Stomach (tissue), 9 donors: ENCODE results near the gene SNX32. TPM values are rescaled to one million over a fixed set of nuclear protein-coding genes. Genes with fewer than 3 reads are reported as not detected.

Experiments used
- DNase-seq, 2 donors: peaks; one replicate each; pipeline versions ENCODE4 v3.0.0 to v3.0.0-alpha.2; 2013 to 2019
- H3K27ac ChIP-seq, 5 donors: fragments of 200-600 bp in 4 of 5; sonication (generic) in 4 of 5; one replicate each; pipeline ENCODE4 v1.5.1; 2013 to 2019; ENCODE audit warnings: mild to moderate bottlenecking in 1 of 5, moderate library complexity in 1 of 5
- H3K27me3 ChIP-seq, 3 donors: fragments of 200-600 bp; sonication (generic); one replicate each; pipeline ENCODE4 v1.5.1; 2017 to 2019; ENCODE audit warnings: mixed run types in 1 of 3
- H3K36me3 ChIP-seq, 4 donors: fragments of 200-600 bp; sonication (generic); 1 replicate in 3 of 4; 2 replicates in 1 of 4; pipeline ENCODE4 v1.5.1; 2016 to 2019
- H3K4me1 ChIP-seq, 4 donors: fragments of 200-600 bp; sonication (generic); one replicate each; pipeline ENCODE4 v1.5.1; 2016 to 2019
- H3K4me3 ChIP-seq, 4 donors: fragments of 200-600 bp; sonication (generic) in 3 of 4; one replicate each; pipeline ENCODE4 v1.5.1; 2016 to 2019; ENCODE audit warnings: mild to moderate bottlenecking in 1 of 4
- H3K9me3 ChIP-seq, 4 donors: fragments of 200-600 bp; sonication (generic); one replicate each; pipeline ENCODE4 v1.5.1; 2016 to 2019
- EP300 ChIP-seq: sonication (generic); formaldehyde crosslinking; IDR thresholded peaks from one replicate; pipeline ENCODE4 v1.6.1; 2017; ENCODE audit warnings: antibody characterized with exemption
- POLR2A ChIP-seq, 4 donors: fragments of 450-650 bp; IDR thresholded peaks; one replicate each; pipeline ENCODE4 v1.6.1; 2016; ENCODE audit warnings: antibody characterized with exemption in 4 of 4, control low read depth in 2 of 4, mild to moderate bottlenecking in 1 of 4, moderate library complexity in 1 of 4
- POLR2AphosphoS5 ChIP-seq, 3 donors: sonication (generic); formaldehyde crosslinking; IDR thresholded peaks; one replicate each; pipeline ENCODE4 v1.6.1; 2016; ENCODE audit warnings: antibody characterized with exemption in 3 of 3
- WGBS, 5 donors: extraction: QIAGEN DNeasy Blood & Tissue Kit in 3 of 5; methylation state at CpG; one replicate each; pipeline versions ENCODE4 v1.1.5 to v1.1.7; 2013 to 2018; 5-methylcytosine and 5-hydroxymethylcytosine counted together
- intact Hi-C: fragments of 100-400 bp; cut with DNase I; formaldehyde crosslinking; loops from one replicate; pipeline ENCODE4 v1.15.1; 2023; ENCODE audit warnings: low total_unique reads
- polyA plus RNA-seq, 3 donors: library from polyadenylated mRNA; stranded (reverse); fragments of 200-250 nt; gene quantifications; one replicate each; pipeline ENCODE4 v1.2.3, GENCODE V29; 2013
- total RNA-seq, 5 donors: library from RNA; depleted of rRNA; stranded (reverse); fragments of >200 nt; gene quantifications; one replicate each; pipeline versions ENCODE4 v1.1.0 to v1.2.3, GENCODE V29; 2014 to 2016
- TF ChIP-seq, protein P1 (sequence below), 7 experiments: fragments of 450-650 bp in 4 of 7; fragments of 200-600 bp in 3 of 7; sonication (generic) in 3 of 7; IDR thresholded peaks; one replicate each; pipeline ENCODE4 v1.5.1; 2016 to 2019; ENCODE audit warnings: antibody characterized with exemption in 7 of 7, control low read depth in 2 of 7, mild to moderate bottlenecking in 1 of 7
- donor health status: healthy with polysubstance abuse.
- donor health status: Bipolar disorder and iron deficiency.
- donor health status: healthy.

The SNX32 gene
- total and polyA plus RNA-seq, 8 donors: 0.25 to 1.4 (median 0.76) TPM; not detected in 2

DNA sequence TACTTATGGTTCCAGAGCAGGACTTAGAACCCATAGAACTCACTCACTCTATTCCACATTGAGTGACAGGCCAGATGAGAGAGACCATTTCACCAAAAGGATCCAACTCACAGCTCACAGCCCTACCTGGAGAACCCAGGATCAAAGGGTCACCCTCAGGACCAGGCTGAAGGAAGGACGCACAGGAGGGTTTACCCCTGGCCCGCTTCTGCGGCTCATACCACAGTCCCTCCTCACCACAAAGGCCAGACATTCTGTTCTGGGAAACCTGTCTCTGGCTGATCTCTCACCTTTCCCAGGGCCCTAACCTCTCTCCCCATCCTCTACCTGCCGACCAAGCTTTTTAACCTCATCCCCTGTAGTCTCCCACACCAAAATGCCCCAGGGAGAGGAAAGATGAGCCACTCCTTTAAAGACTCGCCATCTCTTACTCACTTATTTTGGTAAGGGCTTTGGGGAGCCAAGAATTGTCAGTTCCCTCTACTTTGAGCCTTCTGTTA is 61.8 kb downstream of the SNX32 start:
- H3K36me3 ChIP-seq: peaks cover 0 to 7% (median 0%) of the 10 kb centered on the region in 4 donors
- H3K4me3 ChIP-seq: no peak overlapping the region
- intact Hi-C loops: no loop called here
- TF ChIP-seq POLR2A (IDR thresholded peaks at IDR 0.05): no peak
- TF ChIP-seq POLR2AphosphoS5 (IDR thresholded peaks at IDR 0.05): no peak
- TF ChIP-seq, protein P1, sequence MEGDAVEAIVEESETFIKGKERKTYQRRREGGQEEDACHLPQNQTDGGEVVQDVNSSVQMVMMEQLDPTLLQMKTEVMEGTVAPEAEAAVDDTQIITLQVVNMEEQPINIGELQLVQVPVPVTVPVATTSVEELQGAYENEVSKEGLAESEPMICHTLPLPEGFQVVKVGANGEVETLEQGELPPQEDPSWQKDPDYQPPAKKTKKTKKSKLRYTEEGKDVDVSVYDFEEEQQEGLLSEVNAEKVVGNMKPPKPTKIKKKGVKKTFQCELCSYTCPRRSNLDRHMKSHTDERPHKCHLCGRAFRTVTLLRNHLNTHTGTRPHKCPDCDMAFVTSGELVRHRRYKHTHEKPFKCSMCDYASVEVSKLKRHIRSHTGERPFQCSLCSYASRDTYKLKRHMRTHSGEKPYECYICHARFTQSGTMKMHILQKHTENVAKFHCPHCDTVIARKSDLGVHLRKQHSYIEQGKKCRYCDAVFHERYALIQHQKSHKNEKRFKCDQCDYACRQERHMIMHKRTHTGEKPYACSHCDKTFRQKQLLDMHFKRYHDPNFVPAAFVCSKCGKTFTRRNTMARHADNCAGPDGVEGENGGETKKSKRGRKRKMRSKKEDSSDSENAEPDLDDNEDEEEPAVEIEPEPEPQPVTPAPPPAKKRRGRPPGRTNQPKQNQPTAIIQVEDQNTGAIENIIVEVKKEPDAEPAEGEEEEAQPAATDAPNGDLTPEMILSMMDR (IDR thresholded peaks at IDR 0.05): no peak
- TF ChIP-seq EP300: no peak
- H3K9me3 ChIP-seq: no peaks in the 10 kb centered on the region
- H3K27me3 ChIP-seq: peaks cover 0 to 11% (median 10%) of the 10 kb centered on the region in 3 donors
- WGBS, 5 donors: 88 to 99% (median 94%) methylated on average over 5 of the region's 5 CpGs
- no peak for DNase-seq
- peaks cover 45 to 74% (median 50%) of the 10 kb centered on the region in 4 donors for H3K4me1 ChIP-seq
- H3K27ac ChIP-seq: no peak overlapping the region

DNA sequence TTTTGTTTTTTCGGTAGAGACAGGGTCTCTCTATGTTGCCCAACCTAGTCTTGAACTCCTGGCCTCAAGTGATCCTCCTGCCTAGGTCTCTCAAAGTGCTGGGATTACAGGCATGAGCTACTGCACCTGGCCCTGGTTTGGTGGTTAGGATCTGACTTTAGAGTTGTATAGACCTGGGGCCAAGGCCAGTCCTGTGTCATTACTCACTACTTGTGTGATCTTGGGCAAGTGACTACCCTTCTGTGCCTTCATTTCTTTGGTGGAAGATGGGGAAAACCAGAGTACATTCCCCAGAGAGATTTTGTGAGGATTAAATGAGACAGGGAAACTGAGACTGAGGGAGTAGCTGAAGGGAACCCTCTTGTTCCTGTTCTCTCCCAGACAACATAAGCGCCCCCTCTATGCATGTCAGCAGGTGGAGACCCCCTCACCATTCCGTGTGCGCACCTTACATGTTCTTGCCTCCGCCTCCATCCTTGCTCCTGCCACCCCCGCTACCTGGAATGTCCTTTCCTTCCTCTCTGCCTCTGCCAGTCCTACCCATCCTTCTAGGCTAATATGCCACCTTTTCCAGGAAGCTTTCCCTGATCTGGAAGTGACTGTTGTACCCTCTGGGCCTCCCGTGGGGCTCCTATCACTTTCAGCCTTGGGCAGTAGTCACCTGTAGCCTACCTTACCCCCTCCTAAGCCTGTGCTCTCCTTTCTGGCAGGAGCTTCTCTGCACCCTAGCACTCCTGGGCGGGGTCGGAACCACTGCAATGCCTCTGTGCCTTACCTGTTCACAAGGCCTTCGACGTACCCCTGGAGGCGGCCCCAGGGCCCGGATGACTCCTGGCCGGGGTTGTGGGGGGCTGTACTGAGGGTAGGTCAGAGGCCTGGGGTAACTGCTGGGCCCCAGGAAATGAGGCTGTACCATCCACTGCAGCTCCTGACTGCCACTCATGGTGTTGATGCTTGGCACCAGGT is 62.6 kb downstream of the SNX32 start:
- intact Hi-C loops: no loop called here
- Histone ChIP-seq H3K9me3 (no peaks in the 10 kb centered on the region), H3K4me3 (no peak overlapping the region), H3K27me3 (peaks cover 0 to 11% (median 10%) of the 10 kb centered on the region in 3 donors), H3K4me1 (peaks cover 37 to 74% (median 45%) of the 10 kb centered on the region in 4 donors), H3K36me3 (peaks cover 0 to 7% (median 0%) of the 10 kb centered on the region in 4 donors), H3K27ac (no peak overlapping the region)
- DNase-seq: no peak
- 85 to 90% (median 87%) methylated on average over 14 of the region's 14 CpGs for WGBS, 5 donors
- TF ChIP-seq EP300 (no peak), POLR2AphosphoS5 (IDR thresholded peaks at IDR 0.05) (no peak), POLR2A (IDR thresholded peaks at IDR 0.05) (no peak)
- TF ChIP-seq, protein P1 (IDR thresholded peaks at IDR 0.05): no peak

DNA sequence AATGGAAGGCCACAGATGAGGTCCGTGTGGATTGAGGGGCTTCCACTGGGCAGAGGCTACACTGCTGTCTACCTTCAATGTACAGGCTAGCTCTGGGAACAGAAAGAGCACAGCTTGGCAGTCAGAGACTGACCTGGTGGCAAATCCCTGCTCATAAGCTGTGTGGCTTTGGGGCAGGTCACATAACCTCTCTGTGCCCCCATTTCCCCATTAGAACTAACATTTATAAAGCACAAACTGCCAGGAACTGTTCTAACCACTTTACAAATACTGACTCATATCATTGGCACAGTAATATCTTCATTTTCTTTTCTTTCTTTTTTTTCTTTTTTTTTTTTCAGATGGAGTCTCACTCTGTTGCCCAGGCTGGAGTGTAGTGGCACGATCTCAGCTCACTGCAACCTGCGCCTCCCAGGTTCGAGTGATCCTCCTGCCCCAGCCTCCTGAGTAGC is 63.3 kb downstream of the SNX32 start:
- H3K9me3 ChIP-seq: no peaks in the 10 kb centered on the region
- WGBS, 5 donors: 78 to 92% (median 88%) methylated on average over 4 of the region's 4 CpGs
- peaks cover 0 to 7% (median 0%) of the 10 kb centered on the region in 4 donors for H3K36me3 ChIP-seq
- H3K4me1 ChIP-seq: peaks cover 30 to 67% (median 38%) of the 10 kb centered on the region in 4 donors
- intact Hi-C loops: no loop called here
- H3K27me3 ChIP-seq: peaks cover 0 to 11% (median 10%) of the 10 kb centered on the region in 3 donors
- TF ChIP-seq EP300 (no peak), POLR2A (IDR thresholded peaks at IDR 0.05) (no peak), POLR2AphosphoS5 (IDR thresholded peaks at IDR 0.05) (no peak)
- TF ChIP-seq, protein P1 (IDR thresholded peaks at IDR 0.05): no peak
- no peak for DNase-seq
- H3K27ac ChIP-seq: no peak overlapping the region
- H3K4me3 ChIP-seq: no peak overlapping the region

DNA sequence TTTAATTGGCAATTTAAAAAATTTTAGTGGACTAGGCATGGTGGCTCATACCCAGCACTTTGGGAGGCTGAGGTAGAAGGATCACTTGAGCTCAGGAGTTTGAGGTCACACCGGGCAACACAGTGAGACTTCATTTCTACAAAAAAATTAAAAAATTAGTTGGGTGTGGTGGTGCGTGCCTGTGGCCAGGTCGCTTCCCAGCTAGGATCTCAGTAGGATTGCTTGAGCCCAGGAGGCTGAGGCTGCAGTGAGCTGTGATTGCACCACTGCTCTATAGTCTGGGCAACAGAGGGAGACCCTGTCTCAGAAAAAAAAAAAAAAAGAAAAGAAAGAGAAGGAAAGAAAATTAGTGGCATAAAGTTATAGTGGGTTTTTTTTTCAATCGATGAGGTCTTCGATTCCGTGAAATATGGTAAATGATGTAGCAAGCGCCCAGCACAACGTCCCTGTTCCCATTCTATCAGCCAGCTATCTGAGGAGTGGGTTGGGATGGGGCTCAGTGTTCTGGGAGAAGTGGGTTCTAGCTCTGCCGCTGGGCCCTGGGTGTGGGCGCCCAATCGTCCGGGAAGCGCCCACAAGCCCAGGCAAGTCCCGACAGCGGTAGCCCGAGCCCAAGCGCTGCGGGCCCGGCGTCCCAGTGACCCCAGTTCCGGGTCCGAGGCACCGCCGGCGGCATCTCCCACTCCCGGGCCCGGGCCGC is 65.0 kb downstream of the SNX32 start:
- Histone ChIP-seq H3K9me3 (no peaks in the 10 kb centered on the region), H3K27ac (peak overlapping the region in 4 of 5 donors; percentile 38 to 86 (median 83)), H3K27me3 (peaks cover 0 to 11% (median 10%) of the 10 kb centered on the region in 3 donors), H3K4me3 (peak overlapping the region; percentile 57 to 66 (median 62)), H3K4me1 (peaks cover 12 to 54% (median 21%) of the 10 kb centered on the region in 4 donors), H3K36me3 (peaks cover 0 to 7% (median 0%) of the 10 kb centered on the region in 4 donors)
- no peak for TF ChIP-seq POLR2A (IDR thresholded peaks at IDR 0.05)
- TF ChIP-seq, protein P1 (IDR thresholded peaks at IDR 0.05): no peak
- no peak for TF ChIP-seq EP300
- no peak for TF ChIP-seq POLR2AphosphoS5 (IDR thresholded peaks at IDR 0.05)
- no peak for DNase-seq
- WGBS, 5 donors: 25 to 44% (median 28%) methylated on average over 15 to 28 of the region's 28 CpGs
- intact Hi-C loops: no loop called here
